Esophagus muscularis mucosa (tissue), 4 donors: ENCODE results near the gene SRGAP3.

Source experiments
- EP300 ChIP-seq: sonication (generic); formaldehyde crosslinking; IDR thresholded peaks from one replicate; pipeline ENCODE4 v1.6.1; 2017; ENCODE audit warnings: antibody characterized with exemption
- POLR2AphosphoS5 ChIP-seq, 2 donors: sonication (generic); formaldehyde crosslinking; IDR thresholded peaks; one replicate each; pipeline ENCODE4 v1.6.1; 2017; ENCODE audit warnings: antibody characterized with exemption in 2 of 2
- TF ChIP-seq, protein P1 (sequence below), 3 experiments: fragments of 200-600 bp in 2 of 3; fragments of 450-650 bp in 1 of 3; sonication (generic) in 2 of 3; IDR thresholded peaks; one replicate each; pipeline ENCODE4 v1.5.1; 2017 to 2019; ENCODE audit warnings: antibody characterized with exemption in 3 of 3, mild to moderate bottlenecking in 2 of 3, moderate library complexity in 1 of 3

DNA sequence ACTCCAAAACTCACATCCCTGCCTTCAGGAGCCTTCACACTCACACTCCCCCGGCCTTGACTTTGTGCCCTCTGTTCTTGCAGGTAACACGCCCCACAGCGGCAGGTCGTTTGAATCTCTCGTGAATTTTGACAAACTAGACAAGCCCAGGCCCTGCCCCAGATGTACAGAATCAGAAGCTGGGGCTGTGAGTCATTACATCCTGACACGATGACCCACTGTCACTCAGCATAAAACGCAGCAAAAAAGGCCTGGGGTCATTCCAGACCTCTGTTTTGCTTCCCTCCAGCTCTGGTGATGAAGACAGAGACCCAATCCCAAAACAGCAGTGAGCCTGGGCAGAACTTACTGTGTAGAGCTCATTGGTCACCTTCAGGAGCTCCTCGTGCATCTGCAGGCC lies 169.8 kb downstream of the SRGAP3 start:
- TF ChIP-seq, protein P1, sequence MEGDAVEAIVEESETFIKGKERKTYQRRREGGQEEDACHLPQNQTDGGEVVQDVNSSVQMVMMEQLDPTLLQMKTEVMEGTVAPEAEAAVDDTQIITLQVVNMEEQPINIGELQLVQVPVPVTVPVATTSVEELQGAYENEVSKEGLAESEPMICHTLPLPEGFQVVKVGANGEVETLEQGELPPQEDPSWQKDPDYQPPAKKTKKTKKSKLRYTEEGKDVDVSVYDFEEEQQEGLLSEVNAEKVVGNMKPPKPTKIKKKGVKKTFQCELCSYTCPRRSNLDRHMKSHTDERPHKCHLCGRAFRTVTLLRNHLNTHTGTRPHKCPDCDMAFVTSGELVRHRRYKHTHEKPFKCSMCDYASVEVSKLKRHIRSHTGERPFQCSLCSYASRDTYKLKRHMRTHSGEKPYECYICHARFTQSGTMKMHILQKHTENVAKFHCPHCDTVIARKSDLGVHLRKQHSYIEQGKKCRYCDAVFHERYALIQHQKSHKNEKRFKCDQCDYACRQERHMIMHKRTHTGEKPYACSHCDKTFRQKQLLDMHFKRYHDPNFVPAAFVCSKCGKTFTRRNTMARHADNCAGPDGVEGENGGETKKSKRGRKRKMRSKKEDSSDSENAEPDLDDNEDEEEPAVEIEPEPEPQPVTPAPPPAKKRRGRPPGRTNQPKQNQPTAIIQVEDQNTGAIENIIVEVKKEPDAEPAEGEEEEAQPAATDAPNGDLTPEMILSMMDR (IDR thresholded peaks at IDR 0.05): no peak
- no peak for TF ChIP-seq POLR2AphosphoS5 (IDR thresholded peaks at IDR 0.05)
- no peak for TF ChIP-seq EP300
